Hematopoietic multipotent progenitor cell (in vitro differentiated cells): ENCODE data around the gene CGB8. TPM values are rescaled to one million over a fixed set of nuclear protein-coding genes. Genes with fewer than 3 reads are reported as not detected.
"Not testable (repeated sequence)": the region's sequence is repeated elsewhere in the genome, so short reads cannot be mapped to it uniquely, and the experiment has no call there.

Experiments
- DNase-seq, 3 donors: peaks; one replicate each; pipeline ENCODE4 v3.0.0-alpha.2; 2011 to 2015; ENCODE audit warnings: low read depth in 2 of 3, low spot score in 2 of 3
- total RNA-seq: library from RNA; depleted of rRNA; stranded (reverse); fragments of >200 nt; gene quantifications from one replicate; pipeline ENCODE4 v1.2.3, GENCODE V29; 2012

CGB8 gene
- total RNA-seq, 1 donor, result not detected

DNA sequence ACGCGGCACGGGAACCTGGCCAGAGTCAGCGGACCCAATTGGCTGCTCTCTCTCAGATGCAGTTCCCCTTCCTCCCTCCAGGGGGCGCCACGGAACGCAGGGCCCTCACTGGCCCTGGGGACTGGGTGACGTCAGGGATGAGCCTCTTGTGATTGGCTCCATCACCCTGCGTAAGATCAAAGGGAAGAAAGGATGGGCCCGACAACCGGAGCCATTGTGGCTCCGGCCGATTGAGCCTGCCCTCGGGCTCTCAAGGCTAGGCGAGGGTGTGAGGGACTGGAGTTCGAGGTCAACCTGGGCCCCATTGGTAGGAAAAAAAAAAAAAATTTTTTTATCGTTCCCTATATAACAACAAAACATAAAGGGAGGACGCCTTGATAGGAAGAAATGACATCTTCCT, 12.1 kb downstream of the CGB8 start, which contains the start of gene CGB1:
Gene CGB1, minus strand, starts transcription at position 81 of the 400 bp plus-strand sequence. CDS start 184 bp downstream, outside the sequence.
- not testable (repeated sequence) for DNase-seq

DNA sequence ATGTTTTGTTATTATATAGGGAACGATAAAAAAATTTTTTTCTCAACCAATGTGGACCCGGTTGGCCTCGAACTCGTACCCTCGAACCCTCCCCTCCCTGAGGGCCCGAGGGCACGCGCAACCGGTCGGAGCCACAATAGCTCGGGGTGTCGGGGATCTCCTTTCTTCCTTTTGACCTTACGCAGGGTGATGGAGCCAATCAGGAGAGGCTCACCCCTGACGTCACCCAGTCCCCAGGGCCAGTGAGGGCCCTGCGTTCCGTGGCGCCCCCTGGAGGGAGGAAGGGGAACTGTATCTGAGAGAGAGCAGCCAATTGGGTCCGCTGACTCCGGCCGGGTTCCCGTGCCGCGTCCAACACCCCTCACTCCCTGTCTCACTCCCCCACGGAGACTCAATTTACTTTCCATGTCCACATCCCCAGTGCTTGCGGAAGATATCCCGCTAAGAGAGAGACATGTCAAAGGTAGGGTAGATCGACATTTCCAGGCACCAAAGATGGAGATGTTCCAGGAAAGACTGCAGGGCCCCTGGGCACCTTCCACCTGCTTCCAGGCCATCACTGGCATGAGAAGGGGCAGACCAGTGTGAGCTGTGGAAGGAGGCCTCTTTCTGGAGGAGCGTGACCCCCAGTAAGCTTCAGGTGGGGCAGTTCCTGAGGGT, 17.1 kb downstream of the CGB8 start, which contains the start of gene CGB2:
Gene CGB2, plus strand, starts transcription at position 249 of the 660 bp plus-strand sequence. Its CDS starts 206 bp downstream, at position 455.
- peak in 2 of 3 donors; percentile 50 to 60 for DNase-seq

DNA sequence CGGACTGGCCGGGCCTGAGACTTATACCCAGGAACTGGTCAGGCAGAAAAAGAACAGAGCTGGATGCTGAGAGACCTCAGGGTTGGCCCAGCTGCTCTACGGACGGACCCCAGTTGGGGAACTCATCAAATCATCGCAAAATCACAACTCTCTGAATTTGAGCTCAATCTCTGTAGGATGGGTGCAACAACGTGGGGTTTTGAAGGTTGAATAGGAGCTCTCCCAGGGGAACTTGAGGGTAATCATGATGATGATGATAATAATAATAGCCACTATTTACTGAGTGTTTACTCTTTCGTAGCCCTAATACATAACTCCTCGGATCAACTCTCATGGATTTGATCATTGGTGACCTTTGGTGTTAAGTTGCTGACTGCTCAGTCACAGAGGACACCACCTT, 18.6 kb downstream of the CGB8 start:
- DNase-seq, result not testable (repeated sequence)

DNA sequence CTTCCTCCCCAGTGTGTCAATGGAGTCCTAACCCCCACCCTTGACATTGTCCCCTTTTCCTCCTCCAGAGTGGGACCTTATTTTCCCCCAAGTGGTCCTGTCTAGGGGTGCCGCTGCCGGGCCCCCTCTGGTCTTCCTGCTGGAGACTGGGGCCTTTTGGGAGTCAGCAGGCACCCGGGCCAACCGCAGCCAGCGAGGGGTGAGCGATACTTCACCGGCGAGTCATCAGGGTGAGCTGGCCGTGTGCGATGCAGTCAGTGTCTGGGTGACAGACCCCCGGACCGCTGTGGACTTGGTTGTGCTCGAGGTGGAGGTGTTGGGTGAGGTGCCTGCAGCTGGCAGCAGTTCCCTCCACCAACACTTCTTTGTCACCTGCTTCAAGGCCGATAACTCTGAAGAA, 19.2 kb downstream of the CGB8 start:
- not testable (repeated sequence) for DNase-seq

DNA sequence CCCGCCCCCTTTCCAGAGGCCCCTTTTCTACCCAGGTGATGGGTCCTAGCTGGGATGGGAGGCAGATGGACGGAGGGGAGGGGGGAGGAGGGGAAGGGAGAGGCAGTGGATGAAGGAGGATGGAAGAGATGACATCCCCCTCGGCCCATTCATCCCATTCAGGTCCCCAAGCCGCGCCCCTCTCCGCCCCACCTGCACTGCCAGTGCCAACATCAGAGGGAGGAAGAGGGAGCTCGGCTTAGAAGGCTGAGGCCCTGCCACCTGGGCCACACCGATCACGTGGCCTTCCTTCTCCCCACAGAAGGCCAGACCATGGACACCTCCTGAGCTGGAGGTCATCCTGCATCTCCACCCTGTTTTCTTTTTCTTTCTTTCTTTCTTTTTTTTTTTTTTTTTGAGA, 20.2 kb downstream of the CGB8 start:
- DNase-seq, result not testable (repeated sequence)

DNA sequence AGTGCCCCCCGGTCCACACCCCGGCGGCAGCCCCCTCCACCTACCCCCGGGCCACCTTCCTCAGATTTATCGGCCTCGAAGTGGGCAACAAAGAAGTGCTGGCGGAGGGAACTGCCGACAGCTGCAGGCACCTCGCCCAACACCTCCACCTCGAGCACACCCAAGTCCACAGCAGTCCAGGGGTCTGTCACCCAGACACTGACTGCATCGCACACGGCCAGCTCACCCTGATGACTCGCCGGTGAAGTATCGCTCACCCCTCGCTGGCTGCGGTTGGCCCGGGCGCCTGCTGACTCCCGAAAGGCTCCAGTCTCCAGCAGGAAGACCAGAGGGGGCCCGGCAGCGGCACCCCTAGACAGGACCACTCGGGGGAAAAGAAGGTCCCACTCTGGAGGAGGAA, 23.3 kb downstream of the CGB8 start:
- DNase-seq, result not testable (repeated sequence)

DNA sequence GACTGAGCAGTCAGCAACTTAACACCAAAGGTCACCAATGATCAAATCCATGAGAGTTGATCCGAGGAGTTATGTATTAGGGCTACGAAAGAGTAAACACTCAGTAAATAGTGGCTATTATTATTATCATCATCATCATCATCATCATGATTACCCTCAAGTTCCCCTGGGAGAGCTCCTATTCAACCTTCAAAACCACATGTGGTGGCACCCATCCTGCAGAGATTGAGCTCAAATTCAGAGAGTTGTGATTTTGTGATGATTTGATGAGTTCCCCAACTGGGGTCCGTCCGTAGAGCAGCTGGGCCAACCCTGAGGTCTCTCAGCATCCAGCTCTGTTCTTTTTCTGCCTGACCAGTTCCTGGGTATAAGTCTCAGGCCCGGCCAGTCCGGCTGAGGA, 23.8 kb downstream of the CGB8 start:
- not testable (repeated sequence) for DNase-seq

DNA sequence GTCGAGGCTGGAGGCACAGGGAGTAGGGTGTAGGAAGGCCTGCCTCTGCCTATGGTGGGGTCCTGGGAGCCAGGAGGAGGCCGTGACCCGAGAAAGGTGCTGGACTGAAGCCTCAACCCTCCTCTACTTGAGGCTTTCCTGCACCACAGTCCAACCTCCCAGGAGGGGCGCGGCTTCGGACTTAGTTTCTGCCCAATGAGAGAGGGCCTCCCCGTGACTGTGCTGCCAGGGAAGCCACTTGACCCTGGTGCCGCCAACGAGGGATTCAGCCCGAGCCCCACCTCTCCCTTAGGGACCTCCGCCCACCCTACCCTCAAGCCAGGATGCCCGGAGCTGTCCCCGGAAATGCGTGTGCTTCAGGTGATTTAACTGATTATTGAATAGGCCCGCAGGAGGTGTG, 24.7 kb downstream of the CGB8 start, which contains the start of gene CGB3:
Gene CGB3, minus strand, starts transcription at position 101 of the 400 bp plus-strand sequence. CDS start 362 bp downstream, outside the sequence.
- DNase-seq, result not testable (repeated sequence)

DNA sequence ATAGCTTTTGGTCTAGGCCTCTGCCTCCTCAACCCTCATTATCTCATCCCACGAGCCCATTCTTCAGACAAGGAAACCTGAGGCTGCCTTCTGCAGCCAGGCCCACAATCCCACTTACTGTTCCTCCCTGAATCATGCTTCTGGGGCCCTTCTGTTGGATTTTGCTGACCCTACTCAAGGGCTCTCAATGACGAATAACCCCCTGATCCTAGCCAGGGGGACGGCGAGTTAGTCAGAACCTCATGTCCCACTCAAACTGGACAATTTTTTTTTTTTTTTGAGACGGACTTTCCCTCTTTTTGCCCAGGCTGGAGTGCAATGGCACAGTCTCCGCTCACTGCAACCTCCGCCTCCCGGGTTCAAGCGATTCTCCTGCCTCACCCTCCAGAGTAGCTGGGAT, 26.8 kb downstream of the CGB8 start:
- DNase-seq, result no peak

DNA sequence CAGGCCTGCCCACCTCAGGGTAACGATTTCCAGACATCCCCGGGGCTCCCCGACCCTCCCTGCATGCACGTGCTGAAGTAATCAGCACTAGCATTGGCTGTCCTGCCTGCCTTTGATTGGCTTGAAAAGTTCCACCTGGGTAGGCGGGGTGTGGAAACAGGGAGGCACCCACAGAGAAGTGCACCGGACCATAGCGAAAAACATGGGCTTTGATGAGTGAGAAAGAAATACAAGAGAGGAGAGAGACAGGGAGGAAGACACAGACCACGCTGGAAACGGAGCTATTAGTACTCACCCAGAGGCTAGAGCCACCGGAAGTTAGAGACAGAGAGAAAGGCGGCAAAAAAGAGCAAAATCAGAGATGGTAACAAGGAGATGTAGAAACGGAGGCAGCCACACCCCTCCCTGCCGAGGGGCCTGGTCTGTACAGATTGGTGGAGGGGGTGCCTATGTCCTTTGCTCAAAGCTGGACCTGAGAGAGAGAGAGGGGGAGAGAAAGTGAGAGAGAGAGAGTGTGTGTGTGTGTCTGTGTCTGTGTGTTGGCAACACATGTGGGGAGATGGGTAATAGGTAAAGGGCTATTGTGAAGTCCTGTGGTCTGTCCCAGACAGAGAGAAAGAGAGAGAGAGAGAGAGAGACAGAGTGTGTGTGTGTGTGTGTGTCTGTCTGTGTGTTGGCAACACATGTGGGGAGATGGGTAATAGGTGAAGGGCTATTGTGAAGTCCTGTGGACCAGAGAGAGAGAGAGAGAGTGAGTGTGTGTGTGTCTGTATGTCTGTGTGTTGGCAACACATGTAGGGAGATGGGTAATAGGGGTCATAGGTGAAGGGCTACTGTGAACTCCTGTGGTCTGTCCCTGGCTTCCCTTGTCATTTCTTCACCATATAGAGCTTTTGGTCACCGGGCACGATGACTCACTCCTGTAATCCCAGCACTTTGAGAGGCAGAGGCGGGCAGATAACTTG, 27.7 kb downstream of the CGB8 start:
- no peak for DNase-seq

DNA sequence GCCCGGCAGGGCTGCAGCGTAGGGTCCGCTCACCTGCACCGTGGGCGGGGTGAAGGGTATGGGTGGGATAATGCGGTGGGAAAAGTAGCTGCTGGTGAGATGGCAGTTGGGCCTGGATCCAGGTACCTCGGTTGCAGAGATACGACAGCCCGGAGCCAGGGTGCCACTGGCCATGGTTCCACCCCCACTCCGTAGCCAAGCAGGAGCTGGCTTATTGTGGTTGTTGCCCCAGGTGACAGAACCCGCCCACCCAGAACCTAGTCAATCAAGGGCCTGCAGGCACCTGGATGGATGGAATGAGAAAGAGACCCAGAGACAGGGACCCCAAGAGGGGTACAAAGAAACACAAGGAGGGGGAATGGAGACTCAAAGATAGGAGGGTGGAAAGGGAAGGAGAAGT, 28.6 kb downstream of the CGB8 start:
- DNase-seq, result no peak

DNA sequence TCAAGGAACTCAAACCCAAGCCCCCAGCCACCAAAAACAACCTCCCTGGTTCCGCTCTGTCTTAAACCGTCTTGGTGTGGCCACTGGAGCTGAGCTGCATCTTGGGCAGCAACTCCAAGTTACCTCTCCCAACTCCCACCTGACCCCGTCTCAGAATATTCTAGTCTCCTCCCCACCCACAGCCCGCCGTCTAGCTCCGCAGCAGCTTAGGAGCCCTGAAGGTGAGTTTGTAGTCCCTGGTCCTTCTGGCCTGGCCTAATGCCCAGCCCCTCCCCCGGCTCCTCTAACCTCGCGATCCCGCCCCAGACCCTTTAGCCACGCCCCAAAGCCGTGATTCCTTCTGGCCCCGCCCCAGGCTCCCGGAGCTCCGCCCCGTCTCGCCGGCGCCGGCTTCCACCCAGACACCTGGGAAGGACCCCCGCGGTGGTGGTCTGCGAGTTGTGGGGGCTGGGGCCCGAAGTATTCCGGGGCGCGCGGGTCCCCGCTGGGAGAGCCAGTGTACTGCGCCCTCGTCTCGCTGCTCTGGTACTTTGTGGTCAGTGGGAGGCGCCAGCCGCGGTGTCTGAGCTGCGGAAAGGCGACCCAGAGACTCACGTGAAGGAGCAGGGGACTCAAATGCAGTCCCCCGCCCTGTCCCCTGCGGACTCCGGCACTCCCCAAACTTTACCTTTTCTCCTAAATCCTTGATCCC, 29.5 kb downstream of the CGB8 start:
- DNase-seq, result peak in 2 of 3 donors; percentile 38 to 46

DNA sequence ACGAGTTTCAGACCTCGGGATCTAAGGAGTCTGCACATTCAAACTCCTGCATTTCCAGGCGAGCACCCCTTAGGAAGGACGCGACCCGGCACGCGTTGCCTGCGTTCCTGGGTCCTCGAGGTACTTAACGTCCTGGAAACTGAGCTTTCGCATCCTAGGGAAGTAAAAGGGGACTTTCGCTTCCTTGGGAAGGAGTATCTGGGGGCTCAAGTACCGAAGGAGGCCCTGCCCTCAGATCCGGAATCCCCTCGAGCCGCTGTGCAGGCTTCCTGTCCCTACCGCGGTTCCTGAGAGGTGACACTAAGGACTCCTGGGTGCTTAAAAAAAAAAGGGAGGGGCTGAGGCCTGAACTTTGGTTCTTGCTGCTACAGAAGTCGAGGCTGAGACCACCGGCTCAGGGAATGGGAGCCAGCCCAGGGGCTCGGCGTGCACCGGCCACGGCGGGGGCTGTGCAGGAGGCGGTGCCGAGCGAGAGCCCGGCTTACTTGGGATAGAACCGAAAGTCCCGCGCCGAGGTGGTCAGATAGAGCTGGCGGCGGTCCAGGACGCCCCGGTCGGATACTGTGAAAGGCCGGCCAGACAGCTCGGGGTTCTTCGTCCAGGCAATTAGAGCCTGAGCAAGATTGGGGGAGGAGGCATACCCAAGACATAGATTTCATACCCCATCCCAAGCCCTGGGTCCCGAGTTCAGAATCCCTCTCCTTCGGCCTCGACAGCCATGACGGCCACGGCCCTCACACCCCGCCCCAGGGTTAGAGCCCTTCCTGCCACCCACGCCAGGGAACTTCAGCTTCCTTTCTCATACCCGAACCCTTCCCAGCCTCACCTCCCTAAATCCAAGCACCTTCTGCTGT, 30.3 kb downstream of the CGB8 start:
- peak in 1 of 3 donors; percentile 43 for DNase-seq

DNA sequence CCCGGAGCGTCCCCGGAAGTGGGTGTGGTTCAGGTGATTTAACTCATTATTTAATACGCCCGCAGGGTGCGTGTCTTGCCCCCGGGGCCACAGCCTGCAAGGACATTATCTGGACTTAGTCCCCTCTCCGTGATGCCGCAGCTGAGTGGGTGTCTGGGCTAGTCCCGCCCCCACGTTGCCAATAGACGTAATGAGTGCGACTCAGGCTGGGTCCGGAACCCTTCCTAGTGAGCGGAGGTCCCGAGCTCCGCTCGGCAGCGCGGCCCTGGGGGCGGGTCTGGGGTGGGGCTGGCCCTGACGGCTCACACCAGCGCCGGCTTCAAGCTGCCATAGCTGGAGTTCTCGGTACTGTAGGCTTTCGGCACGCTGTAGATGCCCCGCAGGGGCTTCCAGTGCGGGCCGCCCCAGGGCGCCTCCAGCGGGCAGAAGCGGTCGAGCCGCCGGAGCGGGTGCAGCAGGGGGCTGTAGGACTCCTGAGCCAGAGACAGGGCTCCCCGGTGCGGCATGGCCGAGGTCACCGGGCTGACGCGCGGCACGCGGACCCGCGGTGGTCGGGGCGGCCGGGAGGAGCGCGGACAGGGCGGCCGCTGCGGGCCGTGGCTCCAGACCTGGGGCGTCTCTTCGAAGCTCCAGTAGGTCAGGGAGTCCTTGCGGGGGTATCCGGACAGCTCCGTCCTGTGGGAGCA, 31.1 kb downstream of the CGB8 start:
- peak; percentile 28 to 73 (median 69) for DNase-seq

DNA sequence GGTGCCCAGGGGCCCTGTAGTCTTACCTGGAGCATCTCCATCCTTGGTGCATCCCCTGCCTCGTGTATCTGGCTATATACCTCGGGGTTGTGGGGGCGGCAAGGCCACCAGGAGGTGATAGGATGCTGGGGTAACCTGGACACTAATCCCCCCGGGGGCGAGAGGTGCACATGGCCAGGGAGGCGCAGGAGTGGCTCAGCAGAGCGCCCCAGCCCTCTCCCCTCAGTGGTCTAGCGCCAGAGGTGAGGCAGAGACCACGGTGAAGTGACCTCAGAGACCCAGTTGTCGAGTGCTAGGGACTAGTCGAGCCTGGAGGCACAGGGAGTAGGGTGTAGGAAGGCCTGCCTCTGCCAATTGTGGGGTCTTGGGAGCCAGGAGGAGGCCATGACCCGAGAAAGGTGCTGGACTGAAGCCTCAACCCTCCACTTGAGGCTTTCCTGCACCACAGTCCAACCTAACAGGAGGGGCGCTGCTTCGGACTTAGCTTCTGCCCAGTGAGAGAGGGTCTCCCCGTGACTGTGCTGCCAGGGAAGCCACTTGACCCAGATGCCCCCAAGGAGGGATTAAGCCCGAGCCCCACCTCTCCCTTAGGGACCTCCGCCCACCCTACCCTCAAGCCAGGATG, 31.8 kb downstream of the CGB8 start, which contains the start of gene LHB:
Gene LHB, minus strand, starts transcription at position 51 of the 625 bp plus-strand sequence. Its CDS starts 10 bp downstream, at position 41.
- no peak for DNase-seq

DNA sequence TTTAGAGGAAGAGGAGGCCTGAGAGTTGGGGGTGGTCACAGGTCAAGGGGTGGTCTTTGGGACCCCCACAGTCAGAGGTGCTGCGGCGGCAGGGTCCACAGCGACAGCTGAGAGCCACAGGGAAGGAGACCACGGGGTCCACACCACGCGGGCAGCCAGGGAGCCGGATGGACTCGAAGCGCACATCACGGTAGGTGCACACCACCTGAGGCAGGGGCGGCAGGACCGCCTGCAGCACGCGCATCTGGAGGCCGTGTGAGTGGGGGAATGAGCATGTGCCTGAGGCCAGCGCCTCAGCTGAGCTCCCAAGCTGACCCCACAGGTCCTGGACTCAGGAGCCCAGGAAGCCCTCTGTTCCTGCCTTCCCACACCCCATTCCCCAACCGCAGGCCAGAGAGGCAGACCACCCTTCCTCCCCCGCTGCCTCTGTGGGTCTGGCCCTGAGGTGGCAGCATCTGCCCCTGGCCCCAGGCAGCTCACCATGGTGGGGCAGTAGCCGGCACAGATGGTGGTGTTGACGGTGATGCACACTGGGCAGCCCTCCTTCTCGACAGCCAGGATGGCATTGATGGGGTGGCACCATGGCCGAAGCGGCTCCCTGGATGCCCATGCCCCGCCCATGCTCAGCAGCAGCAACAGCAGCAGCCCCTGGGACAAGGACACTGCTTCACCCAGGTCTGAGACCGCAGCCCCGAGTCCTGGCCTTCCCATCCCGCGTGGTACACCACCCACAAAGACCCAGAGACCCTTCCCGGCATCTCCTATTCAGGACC, 32.7 kb downstream of the CGB8 start:
- DNase-seq, result no peak

DNA sequence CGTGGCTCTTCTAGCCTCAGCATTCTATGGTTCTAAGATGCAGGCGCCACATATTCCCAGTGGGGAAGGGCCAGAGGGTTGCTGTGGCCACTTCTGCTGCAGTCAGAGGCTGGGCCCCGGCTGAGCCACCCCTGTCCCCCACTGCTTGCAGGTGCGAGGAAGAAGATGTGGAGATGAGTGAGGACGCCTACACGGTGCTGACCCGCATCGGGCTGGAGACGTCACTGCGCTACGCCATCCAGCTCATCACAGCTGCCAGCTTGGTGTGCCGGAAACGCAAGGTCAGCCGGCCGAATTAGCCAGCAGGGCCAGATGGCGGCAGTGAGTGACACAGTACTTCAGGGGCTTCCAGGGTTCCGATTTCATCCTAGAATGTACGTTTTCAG, 34.0 kb downstream of the CGB8 start:
- DNase-seq, result no peak
